Endothelial cell of hepatic sinusoid (primary cell): ENCODE results near the gene BTBD9.

ENCODE experiments used
- in situ Hi-C: cut with HindIII; loops from 2 replicates; pipeline ENCODE4 v1.10.0; 2017; ENCODE audit warnings: low sequenced_read_pairs

BTBD9 gene

DNA sequence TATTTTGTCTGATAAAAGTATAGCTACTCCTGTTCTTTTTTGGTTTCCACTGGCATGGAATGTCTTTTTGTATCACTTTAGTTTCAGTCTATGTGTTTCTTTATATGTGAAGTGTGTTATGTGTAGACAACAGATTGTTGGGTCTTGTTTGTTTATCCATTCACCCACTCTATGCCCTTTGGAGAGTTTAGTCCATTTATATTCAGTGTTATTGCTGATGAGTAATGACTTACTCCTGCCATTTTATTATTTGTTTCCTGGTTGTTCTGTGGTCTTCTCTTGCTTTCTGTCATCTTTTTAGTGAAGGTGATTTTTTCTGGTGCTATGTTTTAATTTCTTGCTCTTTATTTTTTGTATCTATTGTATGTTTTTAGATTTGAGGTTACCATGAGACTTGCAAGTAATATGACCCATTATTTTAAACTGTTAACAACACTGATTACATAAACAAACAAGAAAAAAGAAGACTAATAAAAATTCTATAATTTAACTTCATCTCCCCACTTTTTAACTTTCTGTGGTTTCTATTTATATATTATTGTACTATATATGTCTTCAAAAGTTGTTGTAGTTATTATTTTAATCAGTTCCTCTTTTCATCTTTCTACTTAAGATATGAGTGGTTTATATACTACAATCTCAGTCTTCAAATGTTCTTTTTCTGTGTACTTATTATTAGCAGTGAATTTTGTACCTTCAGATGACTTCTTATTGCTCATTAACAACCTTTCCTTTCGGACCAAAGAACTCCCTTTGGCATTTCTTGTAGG is 323.4 kb downstream of the BTBD9 start:
- in situ Hi-C loops = no loop called here

DNA sequence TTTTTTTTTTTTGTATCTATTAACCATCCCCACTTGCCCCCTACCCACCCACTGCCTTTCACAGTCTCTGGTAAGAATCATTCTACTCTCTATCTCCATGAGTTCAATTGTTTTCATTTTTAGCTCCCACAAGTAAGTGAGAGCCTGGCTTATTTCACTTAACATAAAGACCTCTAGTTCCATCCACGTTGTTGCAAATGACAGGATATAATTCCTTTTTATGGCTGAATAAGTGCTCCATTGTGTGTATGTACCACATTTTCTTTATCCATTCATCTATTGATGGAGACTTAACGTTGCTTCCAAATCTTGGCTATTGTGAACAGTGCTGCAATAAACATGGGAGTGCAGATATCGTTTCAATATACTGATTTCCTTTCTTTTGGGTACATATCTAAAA is 328.5 kb downstream of the BTBD9 start:
- in situ Hi-C loops = no loop called here

DNA sequence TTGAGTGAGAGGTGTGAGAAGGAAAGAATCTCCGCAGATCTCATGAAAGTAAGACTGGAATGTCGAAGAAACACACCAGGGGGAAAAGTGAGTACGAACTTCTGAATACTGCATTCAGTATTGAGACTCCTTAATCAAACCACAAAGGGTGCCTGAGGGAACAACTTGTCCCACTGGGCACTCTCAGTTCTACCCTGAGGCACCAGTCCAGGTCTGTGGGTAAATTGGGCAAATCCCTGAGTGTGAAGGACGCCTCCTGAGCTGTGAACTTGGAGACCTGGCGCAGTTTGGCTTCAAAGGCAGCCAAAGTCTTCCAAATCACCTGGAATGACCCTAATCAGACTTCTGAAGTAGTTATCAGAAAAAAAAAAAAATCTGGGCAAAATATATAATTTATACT is 329.7 kb downstream of the BTBD9 start:
- in situ Hi-C loops = no loop called here

DNA sequence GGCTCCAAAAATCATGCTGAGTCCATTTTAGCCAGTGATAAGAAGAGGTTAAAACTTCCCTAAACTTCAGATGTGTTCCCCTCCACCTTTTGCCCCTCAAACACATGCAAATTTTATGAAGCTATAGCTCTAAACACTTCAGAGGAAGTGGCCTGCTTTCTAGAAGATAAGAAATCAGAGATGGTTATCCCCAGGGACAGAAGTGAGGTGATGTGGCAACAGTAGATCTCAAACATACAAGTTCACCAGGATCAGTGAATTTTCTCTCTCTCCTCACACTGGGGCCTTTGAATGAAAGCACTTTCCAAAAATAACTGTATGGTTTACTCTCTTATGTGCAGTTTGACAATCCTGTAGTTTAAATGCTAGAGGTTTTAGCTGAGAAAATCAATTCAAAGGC is 332.0 kb downstream of the BTBD9 start:
- in situ Hi-C loops = no loop called here

DNA sequence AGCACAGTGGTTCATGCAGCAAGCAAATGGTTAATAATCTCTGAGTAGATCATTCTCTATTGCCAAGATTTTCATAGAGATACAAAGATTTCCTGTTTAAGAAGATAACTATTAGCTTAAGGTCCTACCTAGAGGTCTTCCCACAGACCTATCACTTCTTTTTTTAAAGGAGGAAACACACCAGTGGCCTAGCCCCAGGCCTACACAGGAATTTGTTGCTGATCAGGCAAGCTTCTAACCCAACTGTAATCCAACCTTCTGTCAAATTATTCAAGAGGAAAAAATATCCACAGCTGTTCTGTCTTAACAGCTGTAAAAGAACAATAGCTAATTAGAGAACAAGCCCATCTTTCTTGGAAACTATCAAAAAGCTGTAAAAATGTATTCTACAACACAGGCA is 332.8 kb downstream of the BTBD9 start:
- in situ Hi-C loops = no loop called here

DNA sequence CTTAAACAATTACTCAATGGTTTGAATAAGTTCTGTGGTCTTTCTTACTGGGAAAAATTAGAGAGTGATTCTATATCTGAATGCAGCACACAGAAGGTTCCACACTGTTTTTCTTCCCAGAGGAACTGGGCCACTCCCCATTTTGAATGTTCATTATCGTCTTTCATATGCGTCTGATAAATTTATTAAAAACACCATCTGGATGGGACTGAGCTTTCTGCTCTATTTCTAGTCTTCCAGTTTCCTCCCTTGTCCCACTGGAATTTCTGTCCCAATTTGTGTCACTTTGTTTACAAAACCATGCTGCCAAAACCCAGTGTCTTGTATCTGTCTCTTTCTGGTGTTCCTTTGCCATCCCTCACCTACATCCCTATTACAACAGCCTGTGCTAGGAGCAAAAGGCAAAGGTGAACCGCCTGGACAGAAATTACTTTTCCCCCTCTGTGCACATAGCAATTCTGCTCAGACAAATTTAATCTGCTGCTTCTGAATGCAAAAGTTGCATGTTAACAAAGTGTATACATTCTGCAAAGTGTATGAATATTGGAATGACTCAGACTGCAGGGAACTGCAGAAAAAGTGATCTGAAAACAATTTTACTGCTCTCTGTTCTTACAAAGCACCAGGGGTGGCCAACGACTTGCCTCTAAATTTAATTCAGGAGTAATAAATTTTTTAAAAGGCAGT is 333.6 kb downstream of the BTBD9 start:
- in situ Hi-C loops = no loop called here

DNA sequence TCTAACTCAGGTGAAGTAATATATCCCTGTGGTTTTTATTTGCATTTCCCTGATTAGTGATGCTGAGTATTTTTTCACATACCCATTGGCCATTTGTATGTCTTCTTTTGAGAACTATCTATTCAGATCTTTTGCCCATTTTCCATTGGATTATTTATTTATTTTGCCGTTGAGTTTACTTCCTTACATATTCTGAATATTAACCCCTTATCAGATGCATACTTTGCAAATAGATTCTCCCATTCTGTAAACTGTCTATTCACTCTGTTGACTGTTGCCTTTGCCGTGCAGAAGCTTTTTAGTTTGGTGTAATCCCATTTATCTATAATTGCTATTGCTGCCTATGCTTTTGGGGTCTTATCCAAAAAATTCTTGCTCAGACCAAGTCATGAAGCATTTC is 336.9 kb downstream of the BTBD9 start:
- in situ Hi-C loops = no loop called here

DNA sequence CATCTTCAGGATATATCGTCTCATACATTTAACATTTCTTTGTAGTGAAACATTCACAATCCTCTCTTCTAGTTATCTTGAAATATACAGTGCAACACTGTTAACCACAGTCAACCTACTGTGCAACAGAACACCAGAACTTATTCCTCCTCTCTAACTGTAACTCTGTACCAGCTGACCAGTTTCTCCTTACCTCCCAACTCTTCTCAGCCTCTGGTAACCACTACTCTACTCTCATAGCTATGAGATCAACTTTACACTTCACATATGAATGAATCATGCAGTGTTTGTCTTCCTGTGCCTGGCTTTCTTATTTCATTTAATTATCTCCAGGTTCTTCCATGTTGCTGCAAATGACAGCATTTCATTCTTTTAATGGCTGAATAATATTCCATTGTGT is 337.6 kb downstream of the BTBD9 start:
- in situ Hi-C loops = no loop called here

DNA sequence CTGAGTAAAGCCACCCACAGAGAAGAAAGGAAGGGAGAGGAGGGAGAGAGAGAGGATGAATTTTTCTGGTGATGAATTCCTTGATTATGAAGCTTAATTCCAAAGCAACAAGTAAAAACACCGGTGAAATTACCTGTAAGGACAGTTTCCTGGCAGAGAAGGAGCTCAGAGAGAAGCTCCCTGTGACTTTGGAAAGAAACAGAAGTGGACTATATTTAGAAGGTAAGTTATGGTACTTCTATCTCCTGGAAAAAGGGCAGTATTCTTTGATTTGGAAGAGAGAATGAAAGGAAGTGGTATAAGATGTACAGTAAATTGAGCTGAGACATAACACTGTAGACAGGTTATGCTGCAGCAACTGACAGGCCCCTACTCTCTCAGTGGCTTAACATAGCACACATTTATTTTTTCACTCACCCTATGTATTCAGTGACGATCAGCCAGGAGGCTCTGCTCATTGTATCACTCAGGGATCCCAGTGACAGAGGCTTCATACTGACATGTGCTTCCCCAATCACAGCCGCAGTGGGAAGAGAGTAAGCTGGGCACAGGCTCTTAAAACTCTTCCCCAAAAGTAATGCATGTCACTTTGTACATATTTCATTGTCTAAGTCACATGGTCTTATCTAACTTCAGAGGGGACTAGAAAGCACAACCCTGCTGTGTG is 349.5 kb downstream of the BTBD9 start:
- in situ Hi-C loops = loop anchor here (5.0 kb wide), 1 partner anchor 93 kb away; no protein-coding TSS in a partner anchor

DNA sequence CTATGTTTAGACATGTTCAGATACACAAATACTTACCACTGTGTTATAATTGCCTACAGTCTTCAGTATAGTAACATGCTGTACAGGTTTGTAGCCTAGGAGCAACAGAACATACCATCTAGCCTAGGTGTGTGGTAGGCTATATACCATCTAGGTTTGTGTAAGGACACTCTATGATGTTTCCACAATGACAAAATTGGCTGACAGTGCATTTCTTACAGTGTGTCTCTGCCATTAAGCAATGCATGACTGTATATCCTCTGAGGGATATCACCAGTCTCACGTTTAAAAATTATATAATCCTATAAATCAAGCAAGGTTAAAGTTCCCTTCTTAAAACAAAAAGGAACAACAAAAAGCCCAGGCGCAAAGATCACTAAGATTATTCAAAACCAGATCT is 352.2 kb downstream of the BTBD9 start:
- in situ Hi-C loops = no loop called here

DNA sequence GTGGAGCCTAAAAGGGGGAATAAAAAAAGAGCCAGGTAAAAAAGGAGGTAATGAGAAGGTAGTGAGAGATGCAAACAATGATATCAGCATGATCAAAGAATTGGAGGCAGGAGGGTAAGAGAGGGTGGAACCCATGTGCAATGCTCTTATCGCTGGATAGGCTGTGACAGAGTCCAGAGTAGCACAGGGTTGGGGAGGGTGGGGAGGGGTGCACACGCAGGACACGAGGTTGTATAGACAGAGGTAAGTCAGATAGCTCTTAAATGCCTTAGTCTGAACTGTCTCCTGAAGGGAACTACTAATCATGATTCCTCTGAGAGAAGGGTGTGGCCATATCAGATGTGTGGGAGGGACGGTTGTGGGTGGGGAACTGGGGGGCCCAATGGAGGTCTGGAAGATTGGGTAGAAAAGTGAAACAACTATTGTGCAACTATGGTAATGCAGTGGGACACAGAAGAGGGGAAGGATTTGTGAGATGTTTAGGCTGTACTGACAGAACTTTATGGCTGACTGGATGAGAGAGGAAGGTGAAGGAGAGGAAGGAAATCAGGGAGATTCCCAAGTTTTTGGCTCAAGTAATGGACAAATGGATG is 354.8 kb downstream of the BTBD9 start:
- in situ Hi-C loops = no loop called here

DNA sequence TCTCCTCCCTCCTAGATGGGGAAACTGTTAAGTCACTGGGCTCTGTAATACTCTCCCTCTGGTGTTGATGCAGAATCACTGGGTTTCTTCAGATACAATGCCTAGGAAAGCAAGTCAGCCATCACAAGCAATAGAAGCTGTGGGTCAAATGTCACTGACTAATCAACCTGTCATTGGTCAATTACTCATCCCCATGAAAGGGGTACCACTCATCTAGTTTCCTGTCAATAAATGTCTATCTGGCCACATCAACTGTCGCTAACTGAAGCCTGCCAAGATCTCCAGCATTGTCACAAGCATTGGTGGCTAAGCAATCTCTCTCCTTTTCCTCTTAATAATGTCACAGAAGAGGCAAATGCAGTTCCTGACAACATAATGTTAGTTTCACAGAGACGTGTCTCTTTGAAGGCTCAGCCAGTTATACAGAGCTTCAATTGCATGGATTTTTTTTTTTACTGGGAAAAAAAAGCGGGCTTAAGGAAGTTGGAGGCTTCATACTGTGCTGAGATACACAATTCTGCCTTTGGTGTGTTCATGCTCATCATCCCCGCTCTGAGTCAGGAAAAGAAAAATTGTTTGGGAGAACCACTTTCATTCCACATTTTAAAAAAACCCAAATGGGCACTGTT is 355.9 kb downstream of the BTBD9 start:
- in situ Hi-C loops = no loop called here

DNA sequence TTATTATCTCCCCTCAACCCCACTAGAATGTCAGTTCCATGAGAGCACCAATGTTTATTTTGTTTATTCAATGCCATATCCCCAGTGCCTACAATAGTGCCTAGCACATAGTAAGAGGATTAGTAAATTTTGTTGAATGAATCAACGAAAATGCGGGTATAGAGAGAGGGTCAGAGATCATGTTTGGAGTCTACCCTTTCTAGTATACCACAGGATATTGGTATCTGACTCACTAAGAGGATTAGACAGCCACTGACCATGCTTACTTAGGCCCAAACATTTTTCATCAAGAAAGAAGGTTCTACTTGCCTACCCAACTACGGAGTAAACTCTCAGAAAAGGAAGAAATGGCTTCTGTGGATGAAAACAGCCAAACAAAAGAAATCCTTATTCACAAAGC is 356.8 kb downstream of the BTBD9 start:
- in situ Hi-C loops = no loop called here

DNA sequence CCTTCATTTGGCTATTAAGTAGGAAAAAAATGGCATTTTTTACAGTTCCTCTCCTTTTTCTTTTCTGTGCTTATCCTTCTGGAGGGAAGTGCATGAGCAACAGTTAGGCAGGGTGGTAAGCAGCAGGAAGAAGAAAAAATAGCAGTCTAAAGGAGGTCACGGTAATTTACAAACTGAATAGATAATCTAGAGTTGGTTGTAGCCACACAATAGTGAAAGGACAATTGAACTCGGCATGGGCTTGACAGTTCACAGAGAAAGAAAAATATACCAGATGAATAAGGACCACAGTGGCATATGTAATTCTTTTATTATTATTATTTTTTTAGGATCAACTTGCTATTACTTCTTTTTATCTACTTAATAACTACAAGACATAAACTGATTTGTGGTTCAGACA is 358.6 kb downstream of the BTBD9 start:
- in situ Hi-C loops = no loop called here

DNA sequence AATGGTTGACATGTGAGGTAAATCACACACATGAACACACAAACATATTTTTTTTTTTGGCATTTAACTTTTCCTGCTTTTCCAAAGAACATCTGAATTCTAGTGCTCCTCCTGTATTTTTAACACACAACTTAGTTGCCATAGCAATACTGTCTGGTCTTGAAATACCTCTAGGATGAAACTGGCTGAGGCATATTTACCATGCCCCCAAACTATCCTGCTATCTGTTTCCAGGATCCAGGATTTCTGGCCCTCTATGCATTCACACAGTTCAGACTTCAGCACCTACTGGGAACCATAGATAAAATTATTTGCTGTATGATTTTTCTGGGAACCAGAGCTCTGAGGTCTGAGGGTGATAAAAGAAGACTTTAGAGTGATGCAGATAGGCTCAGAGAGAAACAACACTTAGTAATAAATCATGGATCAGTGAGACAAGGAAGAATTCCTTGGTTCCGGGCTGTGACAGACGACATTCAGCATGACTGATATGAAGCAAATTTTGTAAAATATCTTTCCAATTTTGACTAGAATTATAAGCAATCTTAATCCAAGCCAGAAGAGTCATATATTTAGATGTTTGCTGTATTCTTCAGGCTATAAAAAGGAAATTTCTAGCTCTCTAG is 359.7 kb downstream of the BTBD9 start:
- in situ Hi-C loops = loop anchor here (10.0 kb wide), 1 partner anchor 105 kb away; no protein-coding TSS in a partner anchor

DNA sequence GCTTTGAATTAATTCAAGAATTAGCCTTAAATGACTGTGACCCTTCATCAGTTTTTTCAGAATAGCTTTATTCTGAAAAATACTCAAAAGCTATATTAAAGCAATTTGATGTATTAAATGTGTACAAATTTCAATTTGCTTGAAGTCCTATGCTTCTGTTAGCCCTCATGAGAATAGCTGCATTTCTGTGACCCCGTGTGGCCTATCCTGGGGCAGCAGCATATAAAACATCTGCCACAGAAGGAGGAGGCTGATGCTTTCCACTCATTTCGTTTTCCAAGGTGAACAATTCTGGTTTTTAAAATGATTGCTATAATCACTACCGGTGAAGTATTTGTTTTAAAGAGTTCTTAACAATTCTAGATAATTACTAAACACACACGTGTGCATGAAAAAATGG is 360.3 kb downstream of the BTBD9 start:
- in situ Hi-C loops = loop anchor here (10.0 kb wide), 1 partner anchor 105 kb away; no protein-coding TSS in a partner anchor

DNA sequence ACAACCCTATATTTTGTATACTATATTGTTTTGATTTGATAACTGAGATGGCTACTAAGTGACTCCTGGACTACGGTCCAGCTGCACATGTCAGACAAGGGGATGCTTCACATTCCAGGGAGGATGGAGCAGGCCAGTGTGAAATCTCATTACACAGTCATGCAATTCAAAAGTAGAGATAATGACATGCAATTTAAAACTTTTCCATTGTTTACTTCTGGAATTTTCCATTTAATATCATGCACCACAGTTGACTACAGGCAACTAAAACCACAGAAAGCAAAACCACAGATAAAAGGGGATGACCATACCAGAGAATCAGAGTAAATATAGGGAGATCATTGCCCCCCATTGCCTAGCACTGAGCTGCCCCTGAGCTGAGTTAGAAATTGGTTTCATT is 366.4 kb downstream of the BTBD9 start:
- in situ Hi-C loops = loop anchor here (10.0 kb wide), 1 partner anchor 99 kb away; no protein-coding TSS in a partner anchor

DNA sequence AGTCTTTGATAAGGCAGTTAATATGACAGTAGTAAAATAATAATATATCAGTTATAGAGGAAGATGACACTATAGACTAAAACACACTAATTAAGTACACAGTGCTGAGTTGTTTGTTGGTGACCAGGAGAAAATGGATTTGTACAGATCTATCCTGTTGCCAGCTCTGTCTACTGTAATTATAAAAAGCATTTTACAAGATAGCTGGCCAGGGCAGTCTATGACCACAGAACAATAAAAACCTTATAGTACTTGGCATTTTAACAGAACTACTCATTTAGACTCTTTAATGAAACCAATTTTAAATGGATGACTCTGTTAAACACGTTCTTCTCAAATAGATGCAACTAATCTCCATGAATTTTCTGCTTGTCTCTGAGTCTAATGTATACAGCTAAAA is 367.5 kb downstream of the BTBD9 start:
- in situ Hi-C loops = loop anchor here (10.0 kb wide), 1 partner anchor 97 kb away; no protein-coding TSS in a partner anchor

DNA sequence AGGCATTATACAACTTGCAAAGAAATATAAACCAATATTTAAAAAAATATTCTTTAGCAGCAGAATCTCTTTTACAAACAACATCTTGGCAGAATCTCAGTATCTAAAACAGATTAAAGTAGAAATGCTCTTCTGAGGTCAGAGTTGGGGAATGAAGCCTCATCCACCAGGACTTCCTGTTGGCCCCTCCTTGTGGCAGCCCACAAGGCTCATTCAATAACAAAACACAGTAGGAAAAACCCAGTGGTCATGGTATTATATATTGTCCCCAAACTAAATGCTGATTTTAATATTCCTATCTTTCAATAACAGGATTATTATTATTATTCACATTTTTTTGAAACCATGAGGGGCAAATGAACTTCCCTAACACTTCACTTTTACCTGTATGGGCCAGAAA is 368.6 kb downstream of the BTBD9 start:
- in situ Hi-C loops = loop anchor here (10.0 kb wide), 1 partner anchor 96 kb away; no protein-coding TSS in a partner anchor

DNA sequence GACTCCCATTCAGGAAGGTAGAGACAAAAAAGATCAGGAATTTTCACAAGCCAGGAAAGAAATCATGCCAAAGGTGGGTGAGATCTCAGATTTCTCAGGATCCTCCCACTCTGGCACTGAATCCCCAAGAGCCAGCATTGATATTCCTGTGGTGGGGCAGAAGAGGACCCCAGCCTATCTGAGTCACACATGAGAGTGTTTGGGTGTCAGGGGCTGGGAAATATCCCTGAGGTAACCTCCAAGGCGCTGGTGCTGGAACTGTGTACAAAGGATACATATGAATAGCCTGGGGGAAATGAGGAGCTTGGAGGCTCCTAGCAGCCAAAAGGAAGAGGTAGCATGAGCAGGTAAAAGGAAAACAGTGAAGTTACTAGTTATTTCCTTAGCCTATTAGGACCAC is 369.4 kb downstream of the BTBD9 start:
- in situ Hi-C loops = loop anchor here (10.0 kb wide), 1 partner anchor 96 kb away; no protein-coding TSS in a partner anchor
